ENCODE measurements around the gene SH3RF3.

SH3RF3 gene

DNA sequence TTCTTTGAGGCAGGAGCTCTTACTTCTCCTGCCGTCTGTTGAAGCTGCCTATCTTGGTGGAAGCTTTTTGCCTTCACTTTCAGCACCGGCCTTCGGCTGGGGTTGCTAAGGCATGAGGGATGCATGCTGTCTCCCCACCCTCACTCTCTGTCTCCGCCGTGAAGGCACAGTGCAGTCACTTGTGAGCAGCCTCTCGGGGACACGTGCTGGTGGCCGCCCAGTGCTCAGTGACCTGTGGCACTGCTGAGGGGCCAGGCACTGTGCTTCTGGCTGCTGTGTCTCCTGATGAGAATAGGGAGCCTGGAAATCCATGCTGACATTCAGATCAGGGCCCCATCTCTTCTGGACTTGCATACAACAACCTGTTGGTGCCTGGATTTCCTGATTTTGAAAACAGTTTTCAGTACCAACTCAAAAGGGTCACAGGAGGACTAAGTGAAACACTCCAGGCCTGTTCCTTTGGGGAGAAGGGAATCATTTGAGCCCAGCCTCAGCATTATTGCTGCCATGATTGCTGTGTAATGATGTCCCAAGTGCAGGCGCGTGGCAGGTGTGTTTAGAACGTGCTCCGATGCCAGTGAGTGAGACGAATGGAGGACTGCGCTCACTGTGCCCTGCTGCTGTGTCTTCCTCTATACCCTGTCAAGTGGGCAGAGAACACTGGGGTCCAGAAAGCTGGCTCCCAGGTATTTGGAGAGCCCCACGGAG is 266.6 kb downstream of the SH3RF3 start:
- DNase-seq: no peak
- intact Hi-C loops (cut with DNase I): no loop called here

- intact Hi-C loops (cut with DNase I): no loop called here
- no peak for DNase-seq
Observed at GRCh38 chr2:109396202-109397180, 267.5 kb downstream of the SH3RF3 start.

DNA sequence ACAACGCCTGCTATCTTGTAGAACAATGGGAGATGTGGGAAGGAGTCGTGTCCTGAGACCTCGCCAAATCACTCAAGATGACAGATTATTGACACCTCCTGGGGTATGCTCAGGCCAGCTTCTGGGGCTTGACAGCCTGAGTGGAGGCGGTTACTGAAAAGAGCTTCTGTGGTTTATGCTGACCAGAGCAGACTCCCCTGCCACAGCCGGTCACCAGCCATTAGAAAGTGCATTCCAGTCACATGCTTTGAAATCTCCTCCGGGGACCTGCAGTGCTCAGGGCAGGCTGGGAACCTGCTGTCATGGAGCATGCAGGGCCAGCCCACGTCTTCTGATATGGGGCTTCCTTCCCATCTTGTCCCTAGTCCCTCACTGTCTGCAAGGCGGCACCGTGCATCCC is 268.9 kb downstream of the SH3RF3 start:
- intact Hi-C loops (cut with DNase I): no loop called here
- no peak for DNase-seq

GRCh38 chr2:109398366-109399015 is 269.5 kb downstream of the SH3RF3 start:
- intact Hi-C loops (cut with DNase I): no loop called here

GRCh38 chr2:109399066-109399465 is 270.1 kb downstream of the SH3RF3 start:
- DNase-seq: no peak
- intact Hi-C loops (cut with DNase I): no loop called here

More at GRCh38 chr2:109398366-109399015, 269.5 kb downstream of the SH3RF3 start:
- DNase-seq: no peak

DNA sequence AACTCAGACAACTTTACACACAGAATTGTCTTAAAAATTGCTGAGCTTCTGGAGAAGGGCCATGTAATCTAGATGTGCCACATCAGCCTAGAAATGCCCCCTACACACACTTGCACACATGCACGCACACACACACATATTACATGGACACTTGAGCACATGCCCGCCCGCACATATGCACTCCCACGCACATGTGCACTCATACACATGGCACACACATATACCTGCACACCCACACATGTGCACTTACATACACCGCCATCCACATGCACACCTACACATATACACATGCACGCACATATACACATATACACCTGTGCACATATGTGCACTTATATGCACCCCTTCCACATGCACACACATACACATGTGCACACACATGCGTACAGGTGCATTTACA is 271.1 kb downstream of the SH3RF3 start:
- intact Hi-C loops (cut with DNase I): no loop called here
- no peak for DNase-seq

GRCh38 chr2:109401370-109401769 is 272.4 kb downstream of the SH3RF3 start:
- no peak for DNase-seq
- intact Hi-C loops (cut with DNase I): no loop called here

- intact Hi-C loops (cut with DNase I): no loop called here
- no peak for DNase-seq
Observed at GRCh38 chr2:109402180-109402579, 273.2 kb downstream of the SH3RF3 start.

- DNase-seq: no peak
- intact Hi-C loops (cut with DNase I): no loop called here
Observed at GRCh38 chr2:109402980-109403840, 274.2 kb downstream of the SH3RF3 start.

DNA sequence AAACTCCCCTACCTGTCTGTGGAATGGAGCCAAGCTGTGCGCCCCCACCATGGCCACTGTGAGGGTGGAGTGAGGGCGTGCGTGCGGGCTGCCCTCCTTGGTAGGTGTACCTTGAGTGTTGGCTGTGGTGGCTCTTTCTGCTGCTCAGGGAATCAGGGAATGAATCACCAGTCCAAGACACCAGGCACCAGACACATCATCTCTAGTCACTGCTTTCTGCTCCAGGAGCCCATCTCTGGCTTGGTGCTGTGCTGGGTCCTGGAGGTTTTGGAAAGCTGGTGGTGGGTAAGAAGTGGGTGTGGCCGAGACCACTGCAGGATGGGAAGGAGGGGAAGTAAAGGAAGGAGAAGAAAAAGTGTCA is 274.8 kb downstream of the SH3RF3 start:
- intact Hi-C loops (cut with DNase I): no loop called here
- DNase-seq: no peak

DNA sequence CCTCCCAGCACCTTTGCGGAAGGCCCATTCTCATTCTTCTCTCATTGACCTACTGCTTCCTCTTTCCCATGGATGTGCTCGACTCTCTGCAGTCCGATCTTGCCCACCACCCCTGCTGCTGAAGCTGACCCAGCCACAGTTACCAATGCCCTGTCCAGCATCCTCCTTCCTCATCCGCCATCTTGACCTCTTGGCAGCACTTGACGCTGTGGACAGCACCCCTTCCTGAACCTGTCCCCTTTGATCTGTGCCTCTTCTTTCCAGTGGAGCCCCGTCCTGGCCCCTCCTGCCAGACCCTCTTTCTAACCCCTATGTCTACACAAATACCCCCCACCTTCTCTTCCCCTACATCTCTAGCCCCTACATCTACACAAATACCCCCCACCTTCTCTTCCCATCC is 275.7 kb downstream of the SH3RF3 start:
- intact Hi-C loops (cut with DNase I): no loop called here
- no peak for DNase-seq

DNA sequence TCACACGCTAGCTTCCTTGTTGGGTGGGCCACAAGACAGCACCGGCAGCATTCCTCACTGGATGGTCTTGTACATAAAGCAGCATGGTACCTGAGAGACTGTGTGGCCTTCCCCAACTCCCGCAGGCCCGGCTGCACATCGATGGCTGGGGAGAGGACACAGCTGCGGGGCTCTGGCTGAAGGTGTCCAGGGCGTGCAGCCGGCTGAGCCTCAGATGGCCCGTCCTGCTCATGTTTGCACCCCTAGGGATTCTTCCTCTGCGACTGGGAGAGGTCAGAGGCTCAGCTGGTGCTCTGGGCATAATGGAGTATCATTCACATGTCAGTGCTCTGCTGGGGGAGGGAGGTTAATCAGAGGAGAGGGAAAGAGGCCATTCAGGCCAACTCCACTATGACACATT is 276.9 kb downstream of the SH3RF3 start:
- intact Hi-C loops (cut with DNase I): no loop called here
- no peak for DNase-seq

- intact Hi-C loops (cut with DNase I): no loop called here
- DNase-seq: peak in 11 of 42 donors; percentile 8 to 66 (median 32)
Observed at GRCh38 chr2:109406301-109406700, 277.3 kb downstream of the SH3RF3 start.

DNA sequence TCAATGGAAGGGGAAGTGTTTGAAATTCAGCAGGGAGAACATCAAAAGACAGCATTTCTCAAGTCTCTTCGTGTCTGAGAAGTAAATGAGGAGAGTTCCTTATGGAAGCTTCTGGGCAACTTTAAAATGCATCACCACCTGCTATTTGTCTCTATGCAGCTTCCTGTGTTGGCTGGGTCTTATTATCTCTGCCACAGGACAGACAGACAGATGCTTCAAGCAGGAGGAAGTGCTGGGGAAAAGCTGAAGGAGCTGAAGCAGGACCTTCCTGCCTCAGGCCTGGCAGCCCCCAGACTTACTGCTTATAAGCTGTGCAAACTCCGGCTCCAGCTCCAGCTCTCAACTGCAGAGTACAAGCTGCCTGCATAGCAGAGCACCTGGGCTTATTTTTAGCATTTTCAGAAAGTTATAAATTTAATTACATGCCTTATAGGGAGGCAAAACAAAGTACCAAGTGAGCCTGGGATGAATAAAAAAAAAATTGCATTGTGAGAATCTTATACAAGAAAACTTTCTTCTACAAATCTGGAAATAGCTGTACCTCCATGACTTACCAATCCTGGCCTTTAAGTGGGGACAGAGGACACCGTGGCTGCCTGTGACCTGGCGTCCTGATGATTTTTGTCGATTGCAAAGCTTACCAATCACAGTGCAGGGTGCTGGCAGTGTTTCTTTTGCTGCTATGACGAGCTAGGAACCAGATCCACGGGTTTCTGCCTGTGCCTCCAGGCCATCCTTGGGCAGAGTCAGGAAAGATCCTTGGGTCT is 278.5 kb downstream of the SH3RF3 start:
- peak in 26 of 42 donors; percentile 15 to 76 (median 47) for DNase-seq
- intact Hi-C loops (cut with DNase I): no loop called here

DNA sequence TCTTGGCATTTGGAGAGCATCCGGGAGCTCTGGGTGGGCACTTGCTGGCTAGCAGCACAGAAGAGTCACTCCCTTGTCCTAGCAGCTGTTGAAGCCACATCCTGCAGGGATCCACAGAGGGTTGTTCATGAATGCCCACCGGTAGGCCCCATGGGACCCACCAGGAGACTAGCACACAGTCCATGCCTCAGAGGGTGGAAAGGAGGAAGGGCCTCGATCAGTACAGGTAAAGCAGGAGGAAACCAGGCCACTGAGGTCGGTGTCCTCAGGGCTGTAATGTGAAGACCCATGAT is 279.0 kb downstream of the SH3RF3 start:
- DNase-seq: no peak
- intact Hi-C loops (cut with DNase I): no loop called here

DNA sequence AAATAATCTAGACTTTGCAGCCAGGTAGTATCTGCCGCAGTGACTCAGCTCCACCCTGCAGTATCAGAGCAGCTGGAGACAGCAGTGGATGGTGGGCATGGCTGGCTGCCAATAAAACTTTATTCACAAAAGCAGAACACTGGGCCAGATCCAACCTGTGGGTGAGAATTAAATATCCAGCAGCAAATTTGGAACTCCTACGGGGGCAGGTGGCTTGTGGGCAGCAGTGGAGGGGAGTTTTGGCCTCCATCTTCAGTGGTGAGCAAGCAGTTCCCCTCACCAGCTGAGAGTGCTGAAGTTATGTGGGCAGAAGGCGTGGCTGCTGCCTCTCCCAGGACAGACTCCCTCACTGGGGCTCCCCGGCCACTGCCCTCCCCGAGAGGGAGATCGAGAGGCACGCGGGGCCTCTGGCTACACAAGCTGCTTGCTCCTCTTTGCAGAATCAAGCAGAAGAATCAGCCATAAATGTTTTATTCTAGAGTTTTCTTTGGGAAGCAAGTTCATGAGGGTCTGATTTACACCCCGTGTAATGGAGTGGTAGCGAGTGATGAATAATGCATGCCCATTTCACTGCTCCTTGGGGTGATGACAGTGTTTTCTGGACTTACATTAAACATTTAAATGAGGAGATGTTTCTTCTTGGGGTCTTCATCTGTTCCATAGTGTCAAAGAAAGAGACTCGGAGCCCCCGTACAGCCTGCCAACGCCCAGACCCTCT is 280.5 kb downstream of the SH3RF3 start:
- intact Hi-C loops (cut with DNase I): no loop called here
- peak in 3 of 42 donors; percentile 8 to 54 (median 18) for DNase-seq

- intact Hi-C loops (cut with DNase I): no loop called here
- DNase-seq: peak in 6 of 42 donors; percentile 11 to 64 (median 46)
Observed at GRCh38 chr2:109410039-109410815, 281.2 kb downstream of the SH3RF3 start.

Measured in head of caudate nucleus (tissue), 42 donors.